Thyroid gland (tissue), 4 donors: ENCODE data around the gene PDPK1.
"Not testable (repeated sequence)": the region's sequence is repeated elsewhere in the genome, so short reads cannot be mapped to it uniquely, and the experiment has no call there.

Source experiments
- POLR2A ChIP-seq, 2 donors: fragments of 450-650 bp; IDR thresholded peaks; one replicate each; pipeline ENCODE4 v1.6.1; 2017; ENCODE audit warnings: antibody characterized with exemption in 2 of 2, mild to moderate bottlenecking in 2 of 2, moderate library complexity in 1 of 2
- TF ChIP-seq, protein P1 (sequence below), 6 experiments: fragments of 200-600 bp in 3 of 6; fragments of 450-650 bp in 3 of 6; sonication (generic) in 3 of 6; IDR thresholded peaks; one replicate each; pipeline ENCODE4 v1.5.1; 2016 to 2019; ENCODE audit warnings: antibody characterized with exemption in 6 of 6, mild to moderate bottlenecking in 2 of 6, inconsistent platforms in 1 of 6, moderate library complexity in 1 of 6

DNA sequence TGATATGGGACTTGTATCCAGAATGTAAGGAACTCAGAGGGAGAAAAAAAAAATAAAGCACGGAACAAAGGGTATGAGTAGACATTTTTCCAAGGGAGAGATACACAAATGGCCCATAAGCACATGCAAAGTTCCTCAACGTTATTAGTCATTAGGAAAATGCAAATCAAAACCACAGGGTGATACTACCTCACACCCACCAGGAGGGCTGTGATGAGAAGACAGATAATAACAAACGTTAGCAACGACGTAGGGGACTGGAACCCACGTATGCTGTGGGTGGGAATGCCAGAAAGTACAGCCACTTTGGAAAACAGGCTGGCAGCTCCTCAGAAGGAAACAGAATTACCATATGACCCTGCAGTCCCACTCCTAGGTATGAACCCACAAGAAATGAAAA, 34.9 kb downstream of the PDPK1 start:
- TF ChIP-seq, protein P1, sequence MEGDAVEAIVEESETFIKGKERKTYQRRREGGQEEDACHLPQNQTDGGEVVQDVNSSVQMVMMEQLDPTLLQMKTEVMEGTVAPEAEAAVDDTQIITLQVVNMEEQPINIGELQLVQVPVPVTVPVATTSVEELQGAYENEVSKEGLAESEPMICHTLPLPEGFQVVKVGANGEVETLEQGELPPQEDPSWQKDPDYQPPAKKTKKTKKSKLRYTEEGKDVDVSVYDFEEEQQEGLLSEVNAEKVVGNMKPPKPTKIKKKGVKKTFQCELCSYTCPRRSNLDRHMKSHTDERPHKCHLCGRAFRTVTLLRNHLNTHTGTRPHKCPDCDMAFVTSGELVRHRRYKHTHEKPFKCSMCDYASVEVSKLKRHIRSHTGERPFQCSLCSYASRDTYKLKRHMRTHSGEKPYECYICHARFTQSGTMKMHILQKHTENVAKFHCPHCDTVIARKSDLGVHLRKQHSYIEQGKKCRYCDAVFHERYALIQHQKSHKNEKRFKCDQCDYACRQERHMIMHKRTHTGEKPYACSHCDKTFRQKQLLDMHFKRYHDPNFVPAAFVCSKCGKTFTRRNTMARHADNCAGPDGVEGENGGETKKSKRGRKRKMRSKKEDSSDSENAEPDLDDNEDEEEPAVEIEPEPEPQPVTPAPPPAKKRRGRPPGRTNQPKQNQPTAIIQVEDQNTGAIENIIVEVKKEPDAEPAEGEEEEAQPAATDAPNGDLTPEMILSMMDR (IDR thresholded peaks at IDR 0.05): not testable (repeated sequence)
- not testable (repeated sequence) for TF ChIP-seq POLR2A (IDR thresholded peaks at IDR 0.05)
